Ovary (tissue), 9 donors: Measurements from ENCODE around the gene RNGTT. TPM values are rescaled to one million over a fixed set of nuclear protein-coding genes. Genes with fewer than 3 reads are reported as not detected.

ENCODE experiments used
- DNase-seq, 5 donors: peaks; one replicate each; pipeline ENCODE4 v3.0.0-alpha.2; 2019 to 2020
- H3K27ac ChIP-seq, 2 donors: fragments of 200-600 bp; one replicate each; pipeline versions ENCODE4 v1.5.1 to v1.8.0; 2019 to 2022
- H3K27me3 ChIP-seq: fragments of 200-600 bp; one replicate; pipeline ENCODE4 v1.8.0; 2022
- H3K36me3 ChIP-seq: fragments of 200-600 bp; sonication (generic); one replicate; pipeline ENCODE4 v1.5.1; 2019
- H3K4me1 ChIP-seq: one replicate; pipeline ENCODE4 v1.8.1; 2013; ENCODE audit warnings: mild to moderate bottlenecking, moderate library complexity; ENCODE audit not compliant: insufficient read depth
- H3K4me3 ChIP-seq: fragments of 200-600 bp; sonication (generic); one replicate; pipeline ENCODE4 v1.5.1; 2017
- H3K9me3 ChIP-seq, 2 donors: fragments of 200-600 bp in 1 of 2; sonication (generic) in 1 of 2; one replicate each; pipeline versions ENCODE4 v1.5.1 to v1.8.1; 2013 to 2019; ENCODE audit warnings: mild to moderate bottlenecking in 1 of 2, moderate library complexity in 1 of 2
- CTCF ChIP-seq, 3 donors: fragments of 450-650 bp in 2 of 3; fragments of 200-600 bp in 1 of 3; IDR thresholded peaks; one replicate each; pipeline versions ENCODE4 v1.5.1 to v1.8.0; 2016 to 2022; ENCODE audit warnings: antibody characterized with exemption in 3 of 3, mild to moderate bottlenecking in 1 of 3
- EP300 ChIP-seq: sonication (generic); formaldehyde crosslinking; IDR thresholded peaks from one replicate; pipeline ENCODE4 v1.6.1; 2017; ENCODE audit warnings: antibody characterized with exemption
- POLR2A ChIP-seq: fragments of 450-650 bp; IDR thresholded peaks from one replicate; pipeline ENCODE4 v1.6.1; 2017; ENCODE audit warnings: antibody characterized with exemption, mild to moderate bottlenecking, moderate library complexity
- WGBS, 3 donors: extraction: QIAGEN DNeasy Blood & Tissue Kit in 1 of 3; methylation state at CpG; one replicate each; pipeline versions ENCODE4 v1.1.5 to v1.1.7; 2013 to 2017; 5-methylcytosine and 5-hydroxymethylcytosine counted together
- intact Hi-C, 4 donors: fragments of 100-400 bp; cut with DNase I; formaldehyde crosslinking; loops; one replicate each; pipeline versions ENCODE4 v1.11.0 to v1.15.1; 2022 to 2023
- polyA plus RNA-seq, 2 donors: library from polyadenylated mRNA; stranded (reverse); fragments of 200-250 nt in 1 of 2; fragments of 350-450 nt in 1 of 2; fragmentation: Illumina TruSeq in 1 of 2; extraction: RNeasy Lipid Tissue Mini Kit (QIAGEN cat#74804) in 1 of 2; gene quantifications; one replicate each; pipeline ENCODE4 v1.2.3, GENCODE V29; 2013 to 2014
- total RNA-seq, 7 donors: library from RNA; depleted of rRNA in 2 of 7; stranded (reverse); fragments of >200 nt in 2 of 7; fragmentation: NEBNext Ultra II Directional in 3 of 7; extraction: Animal tissue kit (Norgen Biotek cat#: 25700) in 3 of 7; gene quantifications; one replicate each; pipeline versions ENCODE4 v1.1.0 to v1.2.4, GENCODE V29; 2016 to 2023
- donor health status: DM: no; HTN: no; CAD: no; lungs with moderate emphysema.
- donor health status: DM: no; HTN: no; CAD: no.
- donor health status: Bipolar disorder and iron deficiency.
- donor health status: DM: yes; HTN: yes; CAD: no.
- donor health status: DM: no; HTN: no; CAD: no.
- donor health status: DM: yes; HTN: yes; CAD: no.

RNGTT gene
- total and polyA plus RNA-seq, 9 donors, result 3.9 to 17.9 (median 10.5) TPM

DNA sequence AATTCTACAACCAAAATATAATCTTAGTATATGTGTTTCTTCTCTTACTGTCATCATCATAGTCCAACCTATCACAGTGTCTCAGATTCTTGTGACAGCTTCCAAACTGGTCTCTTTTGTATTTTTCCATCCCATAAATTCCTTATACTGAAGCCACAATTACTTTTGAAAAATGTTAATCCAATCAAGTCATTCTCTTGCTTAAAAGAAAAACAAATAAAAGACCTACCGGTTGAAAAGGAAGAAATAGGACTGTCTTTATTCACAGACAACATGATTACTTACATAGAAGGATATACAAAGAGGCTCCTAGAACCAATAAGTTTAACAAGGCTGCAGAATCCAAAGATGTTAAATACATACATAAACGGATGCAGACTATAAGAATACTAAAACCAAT lies 339.9 kb downstream of the RNGTT start:
- H3K9me3 ChIP-seq, result no peaks in the 10 kb centered on the region
- no peak overlapping the region for H3K4me3 ChIP-seq
- DNase-seq, result no peak
- no peak for TF ChIP-seq CTCF (IDR thresholded peaks at IDR 0.05)
- TF ChIP-seq EP300, result no peak
- no peak for TF ChIP-seq POLR2A
- intact Hi-C loops, result no loop called here
- no peak overlapping the region for H3K27ac ChIP-seq
- no peaks in the 10 kb centered on the region for H3K27me3 ChIP-seq
- 94 to 96% (median 95%) methylated on average over 2 of the region's 2 CpGs for WGBS, 3 donors
- H3K4me1 ChIP-seq, result no peaks in the 10 kb centered on the region
- H3K36me3 ChIP-seq, result no peaks in the 10 kb centered on the region

DNA sequence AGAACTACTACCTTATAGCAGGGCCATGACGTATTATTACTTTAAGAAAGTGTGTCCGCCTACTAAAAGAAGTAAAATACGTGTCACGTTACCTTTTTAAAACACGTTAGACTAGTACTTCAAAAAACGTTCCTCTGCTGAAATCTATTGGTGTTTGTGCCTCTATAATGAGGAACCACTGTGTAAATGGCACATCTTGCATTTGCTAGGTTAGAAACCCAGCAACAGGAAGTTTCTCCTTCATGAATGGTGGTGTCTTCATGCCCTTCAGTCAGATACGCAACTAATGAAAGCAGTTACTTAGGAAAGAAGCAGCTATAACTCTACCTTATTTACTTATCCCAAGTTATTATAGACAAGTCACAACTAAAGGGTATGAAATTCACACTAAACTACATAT lies 343.5 kb downstream of the RNGTT start:
- Histone ChIP-seq H3K4me1 (no peaks in the 10 kb centered on the region), H3K9me3 (no peaks in the 10 kb centered on the region), H3K27ac (no peak overlapping the region), H3K4me3 (no peak overlapping the region), H3K27me3 (no peaks in the 10 kb centered on the region), H3K36me3 (no peaks in the 10 kb centered on the region)
- 92 to 94% (median 93%) methylated on average over 7 of the region's 7 CpGs for WGBS, 3 donors
- DNase-seq, result no peak
- no peak for TF ChIP-seq EP300
- TF ChIP-seq POLR2A, result no peak
- no peak for TF ChIP-seq CTCF (IDR thresholded peaks at IDR 0.05)
- intact Hi-C loops, result no loop called here

DNA sequence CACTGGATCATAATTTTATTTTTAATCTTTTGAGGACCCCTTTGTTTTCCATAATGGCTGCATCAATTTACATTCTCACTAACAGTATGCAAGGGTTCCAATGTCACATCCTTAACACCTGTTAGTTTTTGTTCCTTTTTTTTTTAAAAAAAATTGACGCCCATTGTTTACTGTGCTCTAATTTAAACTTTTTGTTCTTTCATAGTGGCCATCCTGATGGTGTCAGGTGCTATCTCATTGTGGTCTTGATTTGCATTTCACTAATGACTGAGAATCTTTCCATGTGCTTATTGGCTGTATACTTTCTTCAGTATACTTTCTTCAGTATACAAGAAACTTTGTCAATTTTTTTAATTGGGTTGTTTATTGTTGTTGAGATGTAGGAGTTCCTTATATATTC lies 347.0 kb downstream of the RNGTT start:
- H3K4me1 ChIP-seq, result no peaks in the 10 kb centered on the region
- WGBS, 3 donors, result 95 to 97% (median 95%) methylated on average over 1 of the region's 1 CpG
- DNase-seq, result no peak
- no peak for TF ChIP-seq POLR2A
- TF ChIP-seq CTCF (IDR thresholded peaks at IDR 0.05), result no peak
- no peak for TF ChIP-seq EP300
- no peak overlapping the region for H3K27ac ChIP-seq
- H3K4me3 ChIP-seq, result no peak overlapping the region
- H3K36me3 ChIP-seq, result no peaks in the 10 kb centered on the region
- H3K9me3 ChIP-seq, result no peaks in the 10 kb centered on the region
- no peaks in the 10 kb centered on the region for H3K27me3 ChIP-seq
- intact Hi-C loops, result no loop called here

GRCh38 chr6:88614316-88614877 lies 349.0 kb downstream of the RNGTT start:
- DNase-seq, result no peak
- intact Hi-C loops, result no loop called here
- Histone ChIP-seq H3K36me3 (no peaks in the 10 kb centered on the region), H3K27ac (no peak overlapping the region), H3K4me3 (no peak overlapping the region), H3K9me3 (no peaks in the 10 kb centered on the region), H3K27me3 (no peaks in the 10 kb centered on the region), H3K4me1 (no peaks in the 10 kb centered on the region)
- TF ChIP-seq POLR2A (no peak), CTCF (IDR thresholded peaks at IDR 0.05) (no peak), EP300 (no peak)
- 94 to 99% (median 97%) methylated on average over 3 of the region's 3 CpGs for WGBS, 3 donors
